Neural progenitor cell (in vitro differentiated cells): ENCODE data around the gene UBFD1.

ENCODE experiments used
- CTCF ChIP-seq: fragments of 200-600 bp; sonication (generic); IDR thresholded peaks from 2 replicates; pipeline ENCODE4 v1.5.1; 2017; ENCODE audit warnings: antibody characterized with exemption, mild to moderate bottlenecking
- EZH2 ChIP-seq: fragments of 200-600 bp; sonication (generic); IDR thresholded peaks from 2 replicates; pipeline ENCODE4 v1.6.1; 2017; ENCODE audit warnings: antibody characterized with exemption, mild to moderate bottlenecking, moderate library complexity

DNA sequence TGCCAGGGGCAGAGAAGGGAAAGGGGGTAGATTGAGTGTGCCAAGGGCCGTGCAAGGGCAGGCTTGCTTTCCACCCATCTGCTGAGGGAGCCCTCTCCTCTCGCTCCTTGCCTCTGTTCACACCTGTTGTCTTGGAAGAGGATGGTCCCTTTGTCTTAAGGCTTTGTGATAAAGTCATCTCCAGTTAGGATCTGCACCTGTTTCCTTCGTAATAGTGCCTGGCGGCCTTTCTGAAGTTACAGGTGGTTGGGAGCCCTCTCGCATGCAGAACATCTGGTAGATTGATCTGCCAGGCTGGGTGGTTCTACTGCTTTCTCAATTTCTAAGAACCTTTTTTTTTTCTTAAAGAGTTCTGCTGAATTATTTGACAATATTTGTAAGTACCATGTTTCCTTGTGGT, 16.3 kb downstream of the UBFD1 start:
- TF ChIP-seq CTCF = no peak
- TF ChIP-seq EZH2 = no peak
